DOHH2 (cell line): Measurements from ENCODE around the gene NAA35.

ENCODE experiments used
- H3F3A ChIP-seq: fragments of 200-600 bp; sonication (generic), shearing (Covaris generic); 2 replicates; pipeline ENCODE4 v1.6.0; 2016; ENCODE audit warnings: antibody characterized with exemption, mild to moderate bottlenecking; ENCODE audit not compliant: control insufficient read depth, insufficient read depth
- H3K27ac ChIP-seq: fragments of 200-600 bp; sonication (generic); 2 replicates; pipeline ENCODE4 v1.5.1; 2014; ENCODE audit warnings: low read depth, mild to moderate bottlenecking, low read length, moderate library complexity
- H3K27me3 ChIP-seq: fragments of 200-600 bp; sonication (generic); 2 replicates; pipeline ENCODE4 v1.6.1; 2014; ENCODE audit warnings: mild to moderate bottlenecking, low read length, mixed read lengths; ENCODE audit not compliant: control insufficient read depth
- H3K36me3 ChIP-seq: fragments of 200-600 bp; sonication (generic); 2 replicates; pipeline ENCODE4 v1.6.1; 2014; ENCODE audit warnings: mild to moderate bottlenecking, low read length, moderate library complexity, mixed read lengths; ENCODE audit not compliant: control insufficient read depth
- H3K4me1 ChIP-seq: fragments of 200-600 bp; sonication (generic); 2 replicates; pipeline ENCODE4 v1.6.1; 2014; ENCODE audit warnings: mild to moderate bottlenecking, low read length, mixed read lengths; ENCODE audit not compliant: control insufficient read depth
- H3K4me2 ChIP-seq: fragments of 200-600 bp; sonication (generic); 2 replicates; pipeline ENCODE4 v1.6.0; 2014; ENCODE audit warnings: mild to moderate bottlenecking, low read length, moderate library complexity
- H3K4me3 ChIP-seq: fragments of 200-600 bp; sonication (generic); 2 replicates; pipeline ENCODE4 v1.5.1; 2014; ENCODE audit warnings: mild to moderate bottlenecking, low read length, mixed read lengths
- H3K79me2 ChIP-seq: fragments of 200-600 bp; sonication (generic); 2 replicates; pipeline ENCODE4 v1.6.1; 2014; ENCODE audit warnings: mild to moderate bottlenecking, low read length, mixed read lengths; ENCODE audit not compliant: control insufficient read depth
- H3K9me2 ChIP-seq: fragments of 200-600 bp; sonication (generic); replicated peaks from 2 replicates; pipeline ENCODE4 v1.6.1; 2014; ENCODE audit warnings: mild to moderate bottlenecking, low read length, mixed read lengths; ENCODE audit not compliant: control insufficient read depth
- H3K9me3 ChIP-seq: fragments of 200-600 bp; sonication (generic); 2 replicates; pipeline ENCODE4 v1.6.1; 2014; ENCODE audit warnings: antibody characterized with exemption, low read length, mixed read lengths; ENCODE audit not compliant: control insufficient read depth, insufficient read depth
- H4K20me1 ChIP-seq: fragments of 200-600 bp; sonication (generic); 2 replicates; pipeline ENCODE4 v1.6.0; 2014; ENCODE audit warnings: low read depth, mild to moderate bottlenecking, antibody characterized with exemption, low read length, moderate library complexity; ENCODE audit not compliant: control insufficient read depth, insufficient read depth
- CTCF ChIP-seq: fragments of 200-600 bp; sonication (generic); IDR thresholded peaks from one replicate; pipeline ENCODE4 v1.5.1; 2014; ENCODE audit warnings: antibody characterized with exemption, mild to moderate bottlenecking, low read depth, low read length; ENCODE audit not compliant: poor library complexity, severe bottlenecking
- EZH2phosphoT487 ChIP-seq: fragments of 200-600 bp; sonication (generic); IDR thresholded peaks from 2 replicates; pipeline ENCODE4 v1.6.1; 2017; ENCODE audit warnings: borderline replicate concordance, mild to moderate bottlenecking, antibody characterized with exemption, low read length, moderate library complexity, mixed read lengths

The NAA35 gene

GRCh38 chr9:85964526-85964925, 23.6 kb downstream of the NAA35 start:
- no peak overlapping the region for H3K4me3 ChIP-seq
- peaks cover 29% of the 10 kb centered on the region for H3K36me3 ChIP-seq
- H4K20me1 ChIP-seq: no peaks in the 10 kb centered on the region

GRCh38 chr9:85964949-85965348, 24.0 kb downstream of the NAA35 start:
- Histone ChIP-seq H3K79me2 (no peaks in the 10 kb centered on the region), H3K9me3 (no peaks in the 10 kb centered on the region), H3K36me3 (peaks cover 29% of the 10 kb centered on the region), H3K4me3 (no peak overlapping the region), H3K27ac (no peak overlapping the region), H3K27me3 (no peaks in the 10 kb centered on the region), H3K4me2 (no peak overlapping the region), H4K20me1 (no peaks in the 10 kb centered on the region), H3K4me1 (no peaks in the 10 kb centered on the region), H3K9me2 (no peaks in the 10 kb centered on the region), H3F3A (no peaks in the 10 kb centered on the region)
- TF ChIP-seq CTCF: no peak
- no peak for TF ChIP-seq EZH2phosphoT487

More at GRCh38 chr9:85964526-85964925, 23.6 kb downstream of the NAA35 start:
- no peak overlapping the region for H3K4me2 ChIP-seq
- TF ChIP-seq CTCF (no peak), EZH2phosphoT487 (no peak)
- no peaks in the 10 kb centered on the region for H3K27me3 ChIP-seq
- no peak overlapping the region for H3K27ac ChIP-seq
- no peaks in the 10 kb centered on the region for H3K4me1 ChIP-seq
- H3K79me2 ChIP-seq: no peaks in the 10 kb centered on the region
- H3K9me2 ChIP-seq: no peaks in the 10 kb centered on the region
- no peaks in the 10 kb centered on the region for H3F3A ChIP-seq
- no peaks in the 10 kb centered on the region for H3K9me3 ChIP-seq

GRCh38 chr9:85969727-85970126, 28.8 kb downstream of the NAA35 start:
- no peaks in the 10 kb centered on the region for H3K9me2 ChIP-seq
- H3K4me1 ChIP-seq: no peaks in the 10 kb centered on the region
- no peaks in the 10 kb centered on the region for H4K20me1 ChIP-seq
- H3K4me2 ChIP-seq: no peak overlapping the region
- no peaks in the 10 kb centered on the region for H3F3A ChIP-seq
- peaks cover 10% of the 10 kb centered on the region for H3K36me3 ChIP-seq
- TF ChIP-seq CTCF (no peak), EZH2phosphoT487 (no peak)
- H3K4me3 ChIP-seq: no peak overlapping the region
- H3K79me2 ChIP-seq: no peaks in the 10 kb centered on the region
- H3K27ac ChIP-seq: no peak overlapping the region
- H3K27me3 ChIP-seq: no peaks in the 10 kb centered on the region
- no peaks in the 10 kb centered on the region for H3K9me3 ChIP-seq

- Histone ChIP-seq H3K4me1 (no peaks in the 10 kb centered on the region), H3K27me3 (no peaks in the 10 kb centered on the region), H3K4me2 (no peak overlapping the region), H3K36me3 (peaks cover 3% of the 10 kb centered on the region), H3K9me3 (no peaks in the 10 kb centered on the region), H3K4me3 (no peak overlapping the region), H4K20me1 (no peaks in the 10 kb centered on the region), H3K79me2 (no peaks in the 10 kb centered on the region), H3K27ac (no peak overlapping the region), H3K9me2 (no peaks in the 10 kb centered on the region), H3F3A (no peaks in the 10 kb centered on the region)
- no peak for TF ChIP-seq EZH2phosphoT487
- no peak for TF ChIP-seq CTCF
Measured at GRCh38 chr9:85971731-85972130, 30.8 kb downstream of the NAA35 start.
